Fibroblast of skin of right biceps (primary cell): ENCODE results near the gene CRYL1.

Source experiments
- DNase-seq: peaks from one replicate; pipeline ENCODE4 v3.0.0-alpha.2; 2013

Gene CRYL1

GRCh38 chr13:20525601-20526544, at the start of gene CRYL1:
Gene CRYL1, minus strand, starts transcription at chr13:20525857. Its CDS starts 63 bp downstream, at chr13:20525794.
- peak; percentile 75 for DNase-seq

GRCh38 chr13:20573636-20574035, 48.0 kb upstream of the CRYL1 start:
- DNase-seq: no peak

GRCh38 chr13:20573186-20573585, 47.5 kb upstream of the CRYL1 start:
- DNase-seq: no peak

- no peak for DNase-seq
These were observed 46.0 kb upstream of the CRYL1 start for GRCh38 chr13:20571676-20572075.

GRCh38 chr13:20570517-20570916, 44.9 kb upstream of the CRYL1 start:
- peak; percentile 46 for DNase-seq

- no peak for DNase-seq
These were observed 42.3 kb upstream of the CRYL1 start for GRCh38 chr13:20567881-20568528.

- peak; percentile 91 for DNase-seq
These were observed 41.5 kb upstream of the CRYL1 start, which contains the start of gene IFT88 for GRCh38 chr13:20566898-20567874. Gene IFT88, plus strand, starts transcription at chr13:20567157. Its CDS starts 7,229 bp downstream, at chr13:20574386.

GRCh38 chr13:20566468-20566897, 40.8 kb upstream of the CRYL1 start:
- peak; percentile 84 for DNase-seq

DNA sequence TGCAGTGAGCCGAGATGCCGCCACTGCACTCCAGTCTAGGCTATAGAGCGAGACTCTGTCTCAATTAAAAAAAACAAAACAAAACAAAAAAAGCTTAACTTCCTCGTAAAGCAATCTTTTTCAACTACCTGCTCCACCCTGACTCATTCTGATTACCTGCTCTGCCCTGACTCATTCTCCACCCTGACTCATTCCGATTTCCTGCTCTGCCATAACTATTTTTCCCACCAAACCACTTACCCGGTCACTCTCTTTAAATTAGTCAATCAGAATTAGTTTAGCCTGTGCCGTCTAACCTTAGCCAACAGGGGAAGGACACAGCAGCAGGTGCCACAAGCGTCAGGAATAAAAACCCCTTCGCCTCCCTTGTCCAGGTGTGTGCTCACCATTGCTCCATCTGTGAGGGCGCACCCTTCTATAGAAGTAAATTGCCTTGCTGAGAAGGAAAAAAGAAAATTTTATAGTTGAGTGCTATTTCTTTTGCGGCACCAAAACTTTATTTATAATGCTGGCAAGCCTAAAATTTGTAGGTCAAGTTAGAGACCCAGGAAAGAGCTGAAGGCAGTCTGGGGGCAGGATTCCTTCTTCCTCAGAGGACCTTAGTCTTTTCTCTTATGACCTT, 39.6 kb upstream of the CRYL1 start:
- no peak for DNase-seq

- DNase-seq: no peak
These were observed 36.1 kb upstream of the CRYL1 start for GRCh38 chr13:20561741-20562140.

- DNase-seq: no peak
These were observed 34.2 kb upstream of the CRYL1 start for GRCh38 chr13:20559659-20560356.

DNA sequence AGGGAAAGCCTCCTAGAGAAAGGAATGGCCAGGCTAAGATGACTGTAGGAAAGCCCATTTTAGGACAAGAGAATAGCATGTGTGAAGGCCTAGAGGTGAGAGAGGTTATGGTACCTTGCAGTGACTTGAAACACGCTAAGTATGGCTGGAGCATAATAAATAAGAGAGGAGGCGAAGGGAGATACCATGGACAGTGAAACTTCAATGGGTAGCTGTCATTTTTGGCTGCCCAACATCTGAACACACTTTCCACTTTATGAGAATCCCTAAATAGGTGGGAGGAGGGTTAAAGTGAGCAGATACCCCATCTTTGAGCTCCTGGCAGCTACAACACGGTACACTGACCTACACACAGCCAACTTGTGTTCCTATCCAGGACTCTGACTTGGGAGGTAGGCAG, 33.3 kb upstream of the CRYL1 start:
- no peak for DNase-seq

DNA sequence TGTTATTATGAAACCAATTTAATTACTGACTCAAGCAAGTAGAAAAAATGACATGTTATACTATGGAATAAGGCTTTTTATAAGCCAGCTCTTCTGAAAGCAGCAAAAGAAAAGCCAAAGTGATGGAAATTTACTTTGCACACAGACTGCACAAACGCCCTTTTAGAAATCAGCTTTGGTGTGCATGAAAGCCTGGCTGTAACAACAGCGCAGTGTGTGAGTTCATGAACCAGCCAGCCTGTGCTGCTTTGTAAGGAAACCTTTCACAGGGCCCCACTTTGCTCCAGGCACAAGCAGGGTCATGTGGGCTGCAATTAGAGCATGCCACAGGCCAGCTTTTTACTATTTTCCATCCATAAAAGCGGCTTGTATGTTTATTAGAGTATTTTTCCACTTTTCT, 27.7 kb upstream of the CRYL1 start:
- DNase-seq: no peak

GRCh38 chr13:20550799-20551198, 25.1 kb upstream of the CRYL1 start:
- peak; percentile 18 for DNase-seq

- DNase-seq: no peak
These were observed 21.8 kb upstream of the CRYL1 start for GRCh38 chr13:20547479-20547908.

DNA sequence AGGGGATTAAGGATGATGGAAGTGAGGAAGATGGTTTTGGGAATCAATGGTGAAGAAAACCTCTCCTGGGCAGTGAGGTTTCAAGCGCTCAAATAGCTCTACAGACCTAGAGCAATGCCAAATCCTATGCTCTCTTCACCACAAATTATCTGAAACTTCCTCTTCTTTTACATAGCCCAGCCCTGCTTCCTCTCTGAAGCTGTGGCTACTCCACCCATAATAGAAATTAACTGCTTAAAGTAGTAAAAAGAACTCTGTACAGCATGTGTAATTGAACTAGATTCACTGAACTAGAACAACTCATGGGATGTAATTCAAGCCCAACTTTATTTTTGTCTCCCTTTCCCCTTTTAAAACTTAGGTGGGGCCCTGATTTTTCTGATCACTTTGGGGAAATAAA, 20.9 kb upstream of the CRYL1 start:
- no peak for DNase-seq

GRCh38 chr13:20544201-20544923, 18.7 kb upstream of the CRYL1 start:
- DNase-seq: no peak

- no peak for DNase-seq
These were observed 11.3 kb upstream of the CRYL1 start for GRCh38 chr13:20536992-20537391.

- DNase-seq: no peak
These were observed 8.5 kb upstream of the CRYL1 start for GRCh38 chr13:20534038-20534608.

DNA sequence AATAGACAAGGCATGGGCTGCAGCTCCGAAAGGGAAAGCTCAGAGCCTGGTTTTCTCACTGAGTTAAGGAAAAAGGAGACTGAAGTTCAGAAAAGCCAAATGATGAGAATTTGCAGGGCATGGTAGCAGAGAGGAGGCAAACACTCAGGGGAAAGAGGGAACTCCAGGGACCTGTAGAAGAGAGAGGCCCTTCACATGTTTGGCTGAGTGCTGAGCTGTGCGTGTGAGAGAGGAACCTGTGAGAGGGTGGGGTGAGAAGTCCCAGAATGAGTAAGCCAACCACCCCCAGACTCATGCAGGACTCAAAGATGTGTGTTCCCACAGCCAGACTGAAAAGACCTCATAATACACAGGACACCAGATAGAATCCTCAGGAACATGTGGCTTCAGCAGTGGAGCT, 2.8 kb upstream of the CRYL1 start:
- DNase-seq: no peak
